CD4-positive, alpha-beta T cell (primary cell): ENCODE measurements around the gene LRP1B. TPM values are rescaled to one million over a fixed set of nuclear protein-coding genes. Genes with fewer than 3 reads are reported as not detected.

Experiments used
- ATAC-seq: fragments of 200-7000 bp; cut with Tn5 transposase; one replicate; pipeline ENCODE4 v1.10.0; 2022; ENCODE audit warnings: mild to moderate bottlenecking; ENCODE audit not compliant: poor library complexity
- CTCF ChIA-PET: fragments of 350-600 bp; sonication (Branson Sonifier 250); formaldehyde crosslinking; loops from one replicate; lab custom pipeline; 2021; ENCODE audit warnings: antibody characterized with exemption, inconsistent platforms; lab: Charles Lee
- POLR2A ChIA-PET: fragments of 350-600 bp; sonication (Branson Sonifier 250); formaldehyde crosslinking; loops from one replicate; lab custom pipeline; 2021; ENCODE audit warnings: antibody characterized with exemption, inconsistent platforms; lab: Charles Lee
- DNase-seq, 14 experiments: peaks; one replicate each; pipeline ENCODE4 v3.0.0-alpha.2; 2013 to 2020; ENCODE audit warnings: mixed read lengths in 2 of 14
- H3K27ac ChIP-seq, 2 donors: one replicate each; pipeline versions ENCODE4 v1.5.1 to v1.7.0; 2013; ENCODE audit warnings: low read length in 2 of 2, low read depth in 1 of 2, mild to moderate bottlenecking in 1 of 2
- H3K27me3 ChIP-seq, 2 experiments: 1 replicate in 1 of 2; 2 replicates in 1 of 2; pipeline versions ENCODE4 v1.6.1 to v1.7.0; 2013; ENCODE audit warnings: low read length in 2 of 2, control low read depth in 1 of 2, mild to moderate bottlenecking in 1 of 2, moderate library complexity in 1 of 2; ENCODE audit not compliant: insufficient read depth in 2 of 2, control insufficient read depth in 1 of 2
- H3K36me3 ChIP-seq: one replicate; pipeline ENCODE4 v1.6.1; 2013; ENCODE audit warnings: low read length, control low read depth; ENCODE audit not compliant: insufficient read depth
- H3K4me1 ChIP-seq: one replicate; pipeline ENCODE4 v1.6.1; 2013; ENCODE audit warnings: low read length, control low read depth; ENCODE audit not compliant: insufficient read depth
- H3K4me3 ChIP-seq: one replicate; pipeline ENCODE4 v1.5.1; 2013; ENCODE audit warnings: mild to moderate bottlenecking, low read length, moderate library complexity
- H3K9me3 ChIP-seq, 2 experiments: 1 replicate in 1 of 2; 2 replicates in 1 of 2; pipeline versions ENCODE4 v1.6.1 to v1.7.0; 2013; ENCODE audit warnings: low read length in 2 of 2, mild to moderate bottlenecking in 2 of 2, control low read depth in 1 of 2, moderate library complexity in 1 of 2; ENCODE audit not compliant: control insufficient read depth in 1 of 2, insufficient read depth in 1 of 2
- H3K27ac Mint-ChIP-seq: one replicate; pipeline ENCODE4 v1.8.0; 2020; ENCODE audit warnings: mixed read lengths
- H3K27me3 Mint-ChIP-seq: one replicate; pipeline ENCODE4 v1.8.0; 2021; ENCODE audit warnings: mixed read lengths
- H3K36me3 Mint-ChIP-seq: one replicate; pipeline ENCODE4 v1.8.0; 2021; ENCODE audit warnings: low read depth, mixed read lengths
- H3K4me1 Mint-ChIP-seq: one replicate; pipeline ENCODE4 v1.8.0; 2021; ENCODE audit warnings: low read depth, mixed read lengths
- H3K4me3 Mint-ChIP-seq: one replicate; pipeline ENCODE4 v1.8.0; 2020; ENCODE audit warnings: mild to moderate bottlenecking, mixed read lengths
- H3K9me3 Mint-ChIP-seq: one replicate; pipeline ENCODE4 v1.8.0; 2020; ENCODE audit warnings: mixed read lengths
- intact Hi-C, 2 experiments: fragments of 100-400 bp; cut with DNase I in 1 of 2; cut with micrococcal nuclease in 1 of 2; formaldehyde crosslinking; loops; one replicate each; pipeline versions ENCODE4 v1.15.1 to v1.9.0; 2023 to 2025; cut with DNase I, micrococcal nuclease
- total RNA-seq, 174 experiments: library from RNA in 2 of 174; stranded (reverse) in 2 of 174; gene quantifications; one replicate each; pipeline ENCODE4 v1.2.3 and lab custom pipeline; 2021 to 2026
- TF ChIP-seq, protein P1 (sequence below): fragments of 200-600 bp; IDR thresholded peaks from one replicate; pipeline ENCODE4 v1.8.0; 2022; ENCODE audit warnings: antibody characterized with exemption, mild to moderate bottlenecking

LRP1B gene
- total RNA-seq, 2 experiments from 2014 or later, result not detected

DNA sequence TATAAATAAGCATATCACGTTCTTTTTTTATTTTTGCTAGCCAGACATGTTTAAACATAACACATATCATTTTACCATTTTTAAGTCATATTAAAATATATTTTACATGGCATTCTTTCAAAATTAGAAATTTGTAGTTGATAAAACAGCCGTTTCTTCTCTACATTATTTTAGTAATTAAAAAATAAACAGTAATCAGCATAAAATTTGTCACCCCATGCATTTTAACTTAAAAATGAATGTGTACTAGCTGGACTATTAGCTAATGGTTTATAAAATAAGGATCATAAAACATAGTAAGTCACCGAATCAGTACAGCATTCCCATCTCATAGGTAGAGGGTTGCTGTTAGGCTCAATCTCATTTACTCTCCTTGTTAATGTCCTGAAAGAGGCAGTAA, 433.8 kb downstream of the LRP1B start:
- H3K9me3 ChIP-seq, result no peaks in the 10 kb centered on the region
- no peak overlapping the region for H3K27ac Mint-ChIP-seq
- ATAC-seq (no peak), DNase-seq (no peak)
- no peaks in the 10 kb centered on the region for H3K4me1 Mint-ChIP-seq
- ChIA-PET CTCF (no interaction called here), POLR2A (no interaction called here)
- H3K27ac ChIP-seq, result no peak overlapping the region
- no peaks in the 10 kb centered on the region for H3K36me3 Mint-ChIP-seq
- H3K27me3 ChIP-seq, result no peaks in the 10 kb centered on the region
- TF ChIP-seq, protein P1, sequence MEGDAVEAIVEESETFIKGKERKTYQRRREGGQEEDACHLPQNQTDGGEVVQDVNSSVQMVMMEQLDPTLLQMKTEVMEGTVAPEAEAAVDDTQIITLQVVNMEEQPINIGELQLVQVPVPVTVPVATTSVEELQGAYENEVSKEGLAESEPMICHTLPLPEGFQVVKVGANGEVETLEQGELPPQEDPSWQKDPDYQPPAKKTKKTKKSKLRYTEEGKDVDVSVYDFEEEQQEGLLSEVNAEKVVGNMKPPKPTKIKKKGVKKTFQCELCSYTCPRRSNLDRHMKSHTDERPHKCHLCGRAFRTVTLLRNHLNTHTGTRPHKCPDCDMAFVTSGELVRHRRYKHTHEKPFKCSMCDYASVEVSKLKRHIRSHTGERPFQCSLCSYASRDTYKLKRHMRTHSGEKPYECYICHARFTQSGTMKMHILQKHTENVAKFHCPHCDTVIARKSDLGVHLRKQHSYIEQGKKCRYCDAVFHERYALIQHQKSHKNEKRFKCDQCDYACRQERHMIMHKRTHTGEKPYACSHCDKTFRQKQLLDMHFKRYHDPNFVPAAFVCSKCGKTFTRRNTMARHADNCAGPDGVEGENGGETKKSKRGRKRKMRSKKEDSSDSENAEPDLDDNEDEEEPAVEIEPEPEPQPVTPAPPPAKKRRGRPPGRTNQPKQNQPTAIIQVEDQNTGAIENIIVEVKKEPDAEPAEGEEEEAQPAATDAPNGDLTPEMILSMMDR, result no peak
- H3K9me3 Mint-ChIP-seq, result peaks cover 12% of the 10 kb centered on the region
- no peaks in the 10 kb centered on the region for H3K4me1 ChIP-seq
- intact Hi-C loops, result no loop called here
- H3K27me3 Mint-ChIP-seq, result no peaks in the 10 kb centered on the region
- no peak overlapping the region for H3K4me3 ChIP-seq
- no peaks in the 10 kb centered on the region for H3K36me3 ChIP-seq
- no peak overlapping the region for H3K4me3 Mint-ChIP-seq

DNA sequence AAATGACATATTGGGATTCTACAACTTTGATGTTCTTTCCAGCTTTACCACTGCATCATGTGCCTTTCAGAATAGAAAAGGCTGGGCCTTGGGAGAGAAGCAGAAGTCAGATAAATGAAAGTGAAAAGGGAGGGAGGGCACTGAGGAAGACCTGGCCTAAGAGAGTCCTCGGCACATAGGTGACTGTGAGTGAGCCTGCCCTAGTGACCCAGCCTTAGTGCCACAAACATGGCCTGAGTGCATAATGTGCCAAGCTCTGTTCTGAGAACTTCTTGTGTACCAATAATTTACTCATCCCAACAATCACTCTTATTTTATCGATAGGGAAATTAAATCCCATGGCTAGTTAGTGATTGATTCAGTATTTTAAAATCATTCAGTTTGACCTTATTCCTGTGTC, 436.6 kb downstream of the LRP1B start:
- ChIA-PET CTCF (no interaction called here), POLR2A (no interaction called here)
- no peak for DNase-seq
- no peaks in the 10 kb centered on the region for H3K36me3 Mint-ChIP-seq
- no peaks in the 10 kb centered on the region for H3K4me1 ChIP-seq
- H3K27ac ChIP-seq, result no peak overlapping the region
- no peak overlapping the region for H3K27ac Mint-ChIP-seq
- H3K4me3 Mint-ChIP-seq, result no peak overlapping the region
- no peaks in the 10 kb centered on the region for H3K4me1 Mint-ChIP-seq
- no peak overlapping the region for H3K4me3 ChIP-seq
- no peaks in the 10 kb centered on the region for H3K27me3 Mint-ChIP-seq
- ATAC-seq, result no peak
- H3K9me3 ChIP-seq, result no peaks in the 10 kb centered on the region
- intact Hi-C loops, result no loop called here
- peaks cover 10% of the 10 kb centered on the region for H3K9me3 Mint-ChIP-seq
- TF ChIP-seq, protein P1, result no peak
- no peaks in the 10 kb centered on the region for H3K27me3 ChIP-seq
- H3K36me3 ChIP-seq, result no peaks in the 10 kb centered on the region

DNA sequence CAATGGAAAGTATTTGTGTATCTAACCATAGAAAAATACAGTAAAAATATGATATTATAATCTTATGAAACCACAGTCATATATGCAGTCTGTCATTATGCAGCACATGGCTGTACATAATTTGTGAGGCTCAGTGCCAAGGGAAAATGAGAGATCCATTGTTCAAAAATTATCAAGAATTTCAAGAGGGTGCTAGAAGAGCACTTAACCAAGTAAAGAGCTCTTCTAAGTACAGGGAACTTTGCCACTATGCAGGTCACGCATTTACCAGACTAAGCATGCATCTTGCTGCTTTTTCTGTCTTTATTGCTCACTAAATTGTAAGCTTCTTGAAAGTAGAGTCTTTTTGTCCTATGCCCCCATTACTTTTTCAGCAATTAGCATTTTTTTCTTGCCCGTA, 438.0 kb downstream of the LRP1B start:
- DNase-seq (no peak), ATAC-seq (no peak)
- Histone ChIP-seq H3K27me3 (no peaks in the 10 kb centered on the region), H3K9me3 (no peaks in the 10 kb centered on the region), H3K36me3 (no peaks in the 10 kb centered on the region), H3K4me3 (no peak overlapping the region), H3K27ac (no peak overlapping the region), H3K4me1 (no peaks in the 10 kb centered on the region)
- H3K27ac Mint-ChIP-seq, result no peak overlapping the region
- no peaks in the 10 kb centered on the region for H3K36me3 Mint-ChIP-seq
- H3K27me3 Mint-ChIP-seq, result no peaks in the 10 kb centered on the region
- ChIA-PET CTCF (no interaction called here), POLR2A (no interaction called here)
- no peak overlapping the region for H3K4me3 Mint-ChIP-seq
- intact Hi-C loops, result no loop called here
- H3K4me1 Mint-ChIP-seq, result no peaks in the 10 kb centered on the region
- TF ChIP-seq, protein P1, result no peak
- H3K9me3 Mint-ChIP-seq, result peaks cover 10% of the 10 kb centered on the region
